CD4-positive, CD25-positive, alpha-beta regulatory T cell (primary cell): Measurements from ENCODE around the gene EIF4B. TPM values are rescaled to one million over a fixed set of nuclear protein-coding genes. Genes with fewer than 3 reads are reported as not detected.
A peak's percentile ranks its signal among the peaks of the same experiment; 100 is the strongest.

ENCODE experiments used
- ATAC-seq, 2 donors: fragments of 150-1000 bp; cut with Tn5 transposase; one replicate each; pipeline ENCODE4 v1.10.0; 2021; ENCODE audit warnings: low read depth in 2 of 2, moderate number of reproducible peaks in 2 of 2, moderate library complexity in 1 of 2
- DNase-seq, 3 donors: peaks; one replicate each; pipeline versions ENCODE4 v3.0.0 to v3.0.0-alpha.2; 2012 to 2022; ENCODE audit warnings: mixed read lengths in 1 of 3
- H3K27ac ChIP-seq: one replicate; pipeline ENCODE4 v1.7.0; 2013; ENCODE audit warnings: mild to moderate bottlenecking, low read length; ENCODE audit not compliant: insufficient read depth, poor library complexity, severe bottlenecking
- H3K27me3 ChIP-seq: one replicate; pipeline ENCODE4 v1.7.0; 2013; ENCODE audit warnings: low read length; ENCODE audit not compliant: control insufficient read depth, insufficient read depth
- H3K36me3 ChIP-seq: one replicate; pipeline ENCODE4 v1.7.0; 2013; ENCODE audit warnings: mild to moderate bottlenecking, low read length, moderate library complexity; ENCODE audit not compliant: control insufficient read depth, insufficient read depth
- H3K4me1 ChIP-seq: 2 replicates; pipeline ENCODE4 v1.7.0; 2013; ENCODE audit warnings: mild to moderate bottlenecking, low read length; ENCODE audit not compliant: insufficient read depth, control insufficient read depth, poor library complexity, severe bottlenecking
- H3K4me3 ChIP-seq: one replicate; pipeline ENCODE4 v1.7.0; 2013; ENCODE audit warnings: low read depth, mild to moderate bottlenecking, low read length, moderate library complexity
- H3K9me3 ChIP-seq, 2 experiments: 1 replicate in 1 of 2; 2 replicates in 1 of 2; pipeline ENCODE4 v1.7.0; 2013; ENCODE audit warnings: low read length in 2 of 2, mild to moderate bottlenecking in 1 of 2, moderate library complexity in 1 of 2; ENCODE audit not compliant: control insufficient read depth in 2 of 2
- H3K27ac Mint-ChIP-seq, 3 donors: one replicate each; pipeline ENCODE4 v1.8.0; 2020 to 2022; ENCODE audit warnings: mild to moderate bottlenecking in 3 of 3, mixed read lengths in 3 of 3, moderate library complexity in 2 of 3
- H3K27me3 Mint-ChIP-seq: one replicate; pipeline ENCODE4 v1.8.0; 2022; ENCODE audit warnings: mild to moderate bottlenecking, mixed read lengths
- H3K36me3 Mint-ChIP-seq: one replicate; pipeline ENCODE4 v1.8.0; 2020; ENCODE audit warnings: mixed read lengths
- H3K4me1 Mint-ChIP-seq, 4 donors: one replicate each; pipeline ENCODE4 v1.8.0; 2020 to 2022; ENCODE audit warnings: mixed read lengths in 4 of 4, mild to moderate bottlenecking in 1 of 4
- H3K4me3 Mint-ChIP-seq, 4 donors: one replicate each; pipeline ENCODE4 v1.8.0; 2020 to 2022; ENCODE audit warnings: mild to moderate bottlenecking in 4 of 4, mixed read lengths in 4 of 4, moderate library complexity in 3 of 4
- H3K9me3 Mint-ChIP-seq, 7 donors: one replicate each; pipeline ENCODE4 v1.8.0; 2020 to 2022; ENCODE audit warnings: mixed read lengths in 7 of 7, mild to moderate bottlenecking in 3 of 7, moderate library complexity in 2 of 7
- polyA plus RNA-seq, 4 donors: library from polyadenylated mRNA; unstranded; fragments of 300-500 nt; fragmentation: Illumina TruSeq; gene quantifications; one replicate each; pipeline ENCODE4 v1.2.3, GENCODE V29; 2021
- total RNA-seq: library from RNA; stranded (reverse); gene quantifications from one replicate; pipeline ENCODE4 v1.2.3, GENCODE V29; 2022

The EIF4B gene
- total and polyA plus RNA-seq, 5 donors from 2014 or later: 71.3 to 506 (median 116) TPM

GRCh38 chr12:53052419-53053217, 46.4 kb downstream of the EIF4B start:
- Histone ChIP-seq H3K4me3 (no peak overlapping the region), H3K27ac (no peak overlapping the region), H3K27me3 (no peaks in the 10 kb centered on the region), H3K4me1 (peaks cover 20% of the 10 kb centered on the region), H3K36me3 (no peaks in the 10 kb centered on the region), H3K9me3 (no peaks in the 10 kb centered on the region)
- no peak for DNase-seq
- Mint-ChIP-seq H3K4me1 (peaks cover 0 to 17% (median 7%) of the 10 kb centered on the region in 4 donors), H3K36me3 (no peaks in the 10 kb centered on the region), H3K27me3 (peaks cover 4% of the 10 kb centered on the region), H3K4me3 (peak overlapping the region in 1 of 4 donors; percentile 83), H3K9me3 (no peaks in the 10 kb centered on the region), H3K27ac (no peak overlapping the region)
- no peak for ATAC-seq

- peaks cover 0 to 15% (median 7%) of the 10 kb centered on the region in 4 donors for H3K4me1 Mint-ChIP-seq
- H3K4me3 Mint-ChIP-seq: peak overlapping the region; percentile 88 to 95 (median 89)
- H3K27me3 ChIP-seq: no peaks in the 10 kb centered on the region
- H3K4me1 ChIP-seq: peaks cover 17% of the 10 kb centered on the region
- H3K27ac Mint-ChIP-seq: peak overlapping the region in 2 of 3 donors; percentile 95 to 96
- no peaks in the 10 kb centered on the region for H3K9me3 Mint-ChIP-seq
- peak; percentile 41 to 56 (median 52) for DNase-seq
- peak; percentile 17 to 23 for ATAC-seq
- no peaks in the 10 kb centered on the region for H3K36me3 Mint-ChIP-seq
- peak overlapping the region; percentile 40 for H3K4me3 ChIP-seq
- H3K9me3 ChIP-seq: no peaks in the 10 kb centered on the region
- H3K36me3 ChIP-seq: no peaks in the 10 kb centered on the region
- H3K27me3 Mint-ChIP-seq: peaks cover 4% of the 10 kb centered on the region
- peak overlapping the region; percentile 62 for H3K27ac ChIP-seq
Observed at GRCh38 chr12:53053218-53054111, 47.2 kb downstream of the EIF4B start.

GRCh38 chr12:53054112-53054878, 48.0 kb downstream of the EIF4B start:
- Mint-ChIP-seq H3K27ac (peak overlapping the region in 2 of 3 donors; percentile 95 to 96), H3K4me1 (peaks cover 0 to 13% (median 6%) of the 10 kb centered on the region in 4 donors), H3K36me3 (no peaks in the 10 kb centered on the region), H3K4me3 (peak overlapping the region; percentile 88 to 95 (median 89)), H3K9me3 (no peaks in the 10 kb centered on the region), H3K27me3 (peaks cover 4% of the 10 kb centered on the region)
- Histone ChIP-seq H3K9me3 (no peaks in the 10 kb centered on the region), H3K4me1 (peaks cover 17% of the 10 kb centered on the region), H3K27me3 (no peaks in the 10 kb centered on the region), H3K36me3 (no peaks in the 10 kb centered on the region), H3K4me3 (peak overlapping the region; percentile 40), H3K27ac (peak overlapping the region; percentile 62)
- DNase-seq (peak; percentile 91 to 94 (median 93)), ATAC-seq (peak; percentile 91 to 93)

GRCh38 chr12:53055471-53056266, 49.4 kb downstream of the EIF4B start:
- H3K36me3 Mint-ChIP-seq: no peaks in the 10 kb centered on the region
- H3K4me1 Mint-ChIP-seq: peaks cover 0 to 11% (median 5%) of the 10 kb centered on the region in 4 donors
- H3K27ac Mint-ChIP-seq: peak overlapping the region in 2 of 3 donors; percentile 2 to 36
- no peaks in the 10 kb centered on the region for H3K9me3 Mint-ChIP-seq
- Histone ChIP-seq H3K4me3 (no peak overlapping the region), H3K4me1 (peaks cover 17% of the 10 kb centered on the region), H3K9me3 (no peaks in the 10 kb centered on the region), H3K27me3 (no peaks in the 10 kb centered on the region), H3K27ac (no peak overlapping the region), H3K36me3 (no peaks in the 10 kb centered on the region)
- H3K4me3 Mint-ChIP-seq: peak overlapping the region; percentile 48 to 67 (median 61)
- no peak for ATAC-seq
- H3K27me3 Mint-ChIP-seq: peaks cover 4% of the 10 kb centered on the region
- DNase-seq: no peak

GRCh38 chr12:53056296-53056695, 50.0 kb downstream of the EIF4B start:
- Mint-ChIP-seq H3K36me3 (no peaks in the 10 kb centered on the region), H3K4me1 (peaks cover 0 to 11% (median 3%) of the 10 kb centered on the region in 4 donors), H3K4me3 (peak overlapping the region in 2 of 4 donors; percentile 32 to 69), H3K27me3 (peaks cover 4% of the 10 kb centered on the region), H3K27ac (no peak overlapping the region), H3K9me3 (no peaks in the 10 kb centered on the region)
- no peak overlapping the region for H3K4me3 ChIP-seq
- no peaks in the 10 kb centered on the region for H3K36me3 ChIP-seq
- H3K27ac ChIP-seq: no peak overlapping the region
- DNase-seq: no peak
- no peak for ATAC-seq
- no peaks in the 10 kb centered on the region for H3K27me3 ChIP-seq
- no peaks in the 10 kb centered on the region for H3K9me3 ChIP-seq
- H3K4me1 ChIP-seq: peaks cover 17% of the 10 kb centered on the region

- Histone ChIP-seq H3K4me1 (peaks cover 17% of the 10 kb centered on the region), H3K36me3 (no peaks in the 10 kb centered on the region), H3K4me3 (no peak overlapping the region), H3K27ac (no peak overlapping the region), H3K9me3 (no peaks in the 10 kb centered on the region), H3K27me3 (no peaks in the 10 kb centered on the region)
- Mint-ChIP-seq H3K27me3 (peaks cover 4% of the 10 kb centered on the region), H3K4me3 (peak overlapping the region in 2 of 4 donors; percentile 32 to 74), H3K36me3 (no peaks in the 10 kb centered on the region), H3K4me1 (peaks cover 0 to 11% (median 2%) of the 10 kb centered on the region in 4 donors), H3K9me3 (no peaks in the 10 kb centered on the region), H3K27ac (peak overlapping the region in 1 of 3 donors; percentile 37)
- DNase-seq: no peak
- no peak for ATAC-seq
Observed at GRCh38 chr12:53056901-53057300, 50.6 kb downstream of the EIF4B start.
